Effector CD8-positive, alpha-beta T cell (primary cell): ENCODE data around the gene INO80.

Source experiments
- DNase-seq: peaks from one replicate; lab custom pipeline; 2025; lab: John Stamatoyannopoulos, UW

The INO80 gene

DNA sequence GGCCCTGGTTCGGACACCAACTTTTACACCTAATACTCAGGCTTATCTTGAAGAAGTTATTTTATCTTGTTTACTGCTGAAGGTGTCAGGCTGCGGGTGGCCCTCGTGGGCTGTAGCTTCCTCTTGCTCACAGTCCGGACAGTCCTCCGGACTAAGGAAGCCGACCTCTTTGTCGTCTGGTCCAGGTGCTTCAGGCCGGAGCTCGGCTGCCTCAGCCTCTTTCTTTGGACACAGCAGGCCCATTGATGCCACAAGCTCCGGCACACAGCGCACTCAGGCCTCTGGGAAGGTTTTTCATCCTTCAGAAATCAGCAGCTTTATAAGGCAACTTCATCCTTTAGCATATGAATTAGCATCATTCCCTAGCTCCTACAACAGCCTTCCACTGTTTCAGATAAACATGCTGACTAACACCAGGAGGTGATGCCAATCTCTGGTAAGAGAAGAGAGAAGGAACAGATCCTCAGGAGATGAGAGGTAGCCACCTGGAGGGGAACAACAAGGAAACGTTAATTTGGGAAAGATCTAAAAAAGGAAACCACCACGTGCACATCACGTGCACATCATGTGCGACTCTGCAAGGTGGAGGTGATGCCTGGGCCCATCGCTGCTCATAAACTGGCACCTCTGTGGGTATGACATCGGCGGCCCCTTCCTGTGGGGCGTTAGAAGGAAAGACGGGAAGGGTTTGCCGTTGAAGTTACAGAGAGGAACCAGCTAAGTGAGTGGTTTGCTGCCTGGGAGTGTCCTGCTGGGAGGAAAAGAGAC lies 167.2 kb downstream of the INO80 start:
- DNase-seq = no peak

DNA sequence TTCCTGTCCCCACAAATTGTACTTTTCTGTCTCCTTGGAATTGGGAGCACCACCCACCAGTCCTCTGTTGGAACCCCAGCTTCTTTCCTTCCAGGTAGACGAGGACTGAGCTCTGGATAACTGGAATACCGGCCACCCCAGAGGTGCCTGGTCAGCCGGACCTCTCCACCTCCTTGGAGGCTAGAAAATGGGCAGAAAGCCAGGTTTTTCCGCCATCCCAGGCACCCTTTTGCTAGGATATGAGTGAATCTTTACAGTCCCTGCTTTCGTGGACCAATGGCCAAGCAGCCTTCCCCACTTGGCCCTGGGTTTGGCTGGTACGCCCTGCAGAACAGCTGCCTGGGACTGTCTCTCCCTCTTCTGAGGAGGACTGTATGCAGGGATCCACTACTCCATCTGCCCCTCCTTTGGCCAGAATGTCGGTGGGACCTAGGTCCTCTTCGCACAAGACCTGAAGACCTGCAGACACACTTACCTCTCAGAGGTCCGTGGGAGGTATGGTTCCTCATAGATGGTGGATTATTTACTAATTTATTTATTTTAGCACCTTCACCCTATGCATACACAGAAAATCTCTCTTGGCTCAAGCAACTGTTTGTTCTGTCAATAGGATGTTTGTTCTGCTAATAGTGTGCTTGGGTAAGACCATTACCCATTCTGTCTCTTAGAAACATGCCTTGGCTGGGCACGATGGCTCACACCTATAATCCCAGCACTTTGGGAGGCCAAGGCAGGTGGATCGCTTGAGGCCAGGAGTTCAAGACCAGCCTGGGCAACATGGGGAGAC lies 171.4 kb downstream of the INO80 start:
- no peak for DNase-seq

DNA sequence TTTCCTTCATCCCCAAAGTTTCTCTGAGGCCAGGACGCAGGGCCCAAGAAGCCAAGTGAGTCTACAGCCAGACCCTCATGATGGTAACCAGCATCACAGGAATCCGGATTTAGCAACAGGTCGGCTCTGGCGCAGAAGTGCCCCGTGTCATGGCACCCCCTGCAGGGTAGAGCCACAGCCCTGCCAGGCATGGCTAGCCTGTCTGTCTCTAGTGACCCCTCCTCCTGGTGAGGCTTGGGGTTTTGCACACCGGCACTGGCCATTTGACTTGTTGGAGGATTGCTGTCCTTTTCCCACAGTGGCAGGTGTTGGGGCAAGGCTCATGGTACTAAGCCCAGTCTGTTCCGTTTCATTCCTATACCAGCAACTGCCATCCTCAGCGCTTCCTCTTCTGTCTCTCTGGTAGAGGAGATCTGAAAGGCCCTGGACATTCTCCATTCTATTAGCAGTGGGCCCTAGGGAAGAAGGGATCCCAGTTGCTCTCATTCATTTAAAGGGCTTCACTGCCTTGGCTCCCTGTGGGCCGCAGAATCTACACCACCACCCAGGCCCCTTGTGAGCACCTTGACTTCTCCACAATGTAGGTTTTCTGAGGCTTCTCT lies 172.2 kb downstream of the INO80 start:
- DNase-seq = no peak

DNA sequence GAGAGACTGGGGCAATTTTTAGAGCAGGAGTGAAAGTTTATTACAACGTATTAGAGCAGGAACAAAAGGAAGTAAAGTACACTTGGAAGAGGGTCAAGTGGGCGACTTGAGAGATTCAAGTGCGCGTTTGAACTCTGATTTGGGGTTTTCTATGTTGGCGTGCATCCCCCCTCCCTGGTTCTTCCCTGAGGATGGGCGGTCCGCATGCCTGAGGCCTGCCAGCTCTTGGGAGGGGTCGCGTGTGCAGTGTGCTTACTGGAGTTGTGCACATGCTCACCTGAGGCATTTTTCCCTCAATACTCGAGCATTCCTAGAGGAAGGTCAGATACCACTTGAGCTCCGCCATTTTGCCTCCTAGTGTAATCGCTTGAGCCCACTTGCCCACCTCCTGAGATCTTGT lies 173.2 kb downstream of the INO80 start:
- no peak for DNase-seq

DNA sequence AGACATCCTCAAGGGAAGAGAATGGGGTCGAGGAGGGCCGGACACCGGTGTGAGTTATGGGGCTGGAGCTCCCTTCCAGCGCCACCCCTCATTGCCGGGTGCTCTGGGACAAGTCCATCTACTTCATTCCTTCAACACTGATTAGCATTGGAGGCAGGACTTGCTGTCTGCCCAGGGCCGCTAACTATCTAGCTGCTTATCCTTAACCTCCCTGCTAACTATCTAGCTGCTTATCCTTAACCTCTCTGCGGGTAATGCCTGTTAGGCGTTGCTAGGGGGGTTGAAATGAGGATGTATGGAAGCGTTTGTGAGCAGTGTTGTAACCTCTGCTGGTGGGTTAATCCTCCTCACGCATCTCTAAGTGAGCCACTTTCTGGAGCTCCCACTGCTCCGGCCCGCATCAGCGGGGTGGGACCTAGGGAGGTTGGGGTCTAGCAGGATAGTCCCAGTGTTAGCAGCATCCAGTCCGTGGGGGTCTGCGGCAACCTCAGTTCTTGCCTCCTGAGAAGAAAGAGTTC lies 173.7 kb downstream of the INO80 start:
- no peak for DNase-seq

DNA sequence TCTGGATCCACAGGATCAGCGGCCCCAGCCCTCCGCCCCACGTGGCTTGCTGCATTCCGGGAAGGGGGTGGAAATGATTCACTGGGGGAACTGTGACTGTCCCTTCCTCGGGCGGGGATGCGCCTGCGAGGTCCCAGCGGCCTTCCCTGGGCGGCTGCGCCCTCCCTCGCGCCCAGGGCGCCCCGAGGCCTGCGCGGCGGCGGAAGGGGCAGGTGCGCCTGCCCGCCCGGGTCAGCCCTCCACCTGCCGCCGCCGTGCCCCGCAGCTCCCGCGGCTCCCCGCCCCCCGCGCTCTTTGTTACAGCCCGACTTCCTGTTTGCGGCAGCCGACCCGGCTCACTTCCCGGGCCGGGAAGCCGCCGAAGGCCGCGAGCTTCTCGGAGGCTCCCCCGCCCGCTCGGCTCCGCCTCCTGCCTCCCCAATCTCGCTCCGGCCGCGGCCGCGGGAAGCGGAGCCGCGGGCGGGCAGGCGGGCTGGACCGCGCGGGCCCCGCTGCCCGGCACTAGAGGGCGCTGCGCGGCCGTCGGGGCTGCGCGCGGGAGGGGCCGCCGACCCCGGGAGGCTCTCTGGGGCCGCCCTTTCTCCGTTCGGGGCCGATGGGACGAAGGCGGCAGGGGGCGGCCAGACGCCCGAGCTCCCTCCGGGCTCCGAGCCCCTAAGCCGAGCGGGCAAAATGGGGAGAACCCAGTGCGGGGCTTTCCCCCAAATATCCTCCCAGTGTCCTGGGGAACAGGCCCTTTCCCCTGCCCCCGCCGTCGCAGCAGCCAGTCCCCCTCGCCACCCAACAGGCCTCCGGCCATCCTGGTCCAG lies 174.3 kb downstream of the INO80 start:
- DNase-seq = peak; percentile 57

DNA sequence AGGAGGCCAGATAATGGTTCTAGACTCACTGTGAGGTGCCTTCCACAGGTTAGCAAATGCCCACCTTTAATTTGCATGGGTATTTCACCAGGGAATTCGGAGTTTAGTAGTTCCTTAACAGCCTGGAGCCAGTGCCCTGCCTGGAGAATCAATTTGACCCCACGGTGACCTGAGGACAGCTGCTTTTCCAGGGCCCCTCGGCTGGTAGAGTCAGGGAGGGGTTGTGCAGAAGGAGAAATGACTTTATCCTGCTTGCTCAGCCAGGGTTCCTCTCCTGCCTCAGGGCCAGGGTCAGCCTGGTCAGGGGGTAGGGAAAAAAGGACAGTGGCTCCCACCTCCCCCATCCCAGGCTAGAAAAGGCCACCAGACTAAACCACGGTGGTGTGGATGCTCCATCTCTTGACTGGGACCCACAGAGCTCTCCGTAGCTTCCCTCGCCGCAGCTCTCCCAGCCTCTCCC lies 175.0 kb downstream of the INO80 start:
- no peak for DNase-seq

DNA sequence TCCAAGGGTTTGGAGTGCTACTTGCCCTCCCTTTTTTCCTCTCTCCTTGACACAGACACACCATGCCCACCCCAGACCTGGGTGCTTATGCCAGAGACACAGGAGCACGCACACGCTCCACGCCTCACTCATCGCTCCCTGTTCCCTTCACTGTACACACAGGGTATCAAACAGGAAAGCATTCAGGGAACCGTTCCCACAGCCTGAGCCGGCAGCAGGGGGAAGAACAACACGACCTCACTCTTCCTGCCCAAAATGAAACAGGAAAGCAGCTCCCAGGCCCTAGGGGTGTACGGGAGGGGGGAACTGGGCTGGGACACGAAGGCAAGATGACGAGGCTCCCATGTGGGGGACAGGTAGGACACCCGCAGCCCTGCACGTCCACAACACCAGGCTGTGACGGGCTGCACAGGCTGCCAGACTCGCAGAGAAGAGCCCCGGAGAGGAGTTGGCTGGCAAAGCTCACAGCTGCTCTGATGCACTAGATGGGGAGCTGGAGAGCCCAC lies 175.7 kb downstream of the INO80 start:
- no peak for DNase-seq

DNA sequence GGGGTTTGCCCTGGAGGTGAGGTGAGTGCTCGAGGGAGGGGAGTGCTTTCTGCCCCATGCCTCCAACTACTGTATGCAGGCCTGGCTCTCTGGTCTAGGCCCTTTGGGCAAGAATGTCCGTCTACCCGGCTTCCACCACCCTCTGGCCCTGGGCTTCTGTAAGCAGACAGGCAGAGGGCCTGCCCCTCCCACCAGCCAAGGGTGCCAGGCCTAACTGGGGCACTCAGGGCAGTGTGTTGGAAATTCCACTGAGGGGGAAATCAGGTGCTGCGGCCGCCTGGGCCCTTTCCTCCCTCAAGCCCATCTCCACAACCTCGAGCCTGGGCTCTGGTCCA lies 177.6 kb downstream of the INO80 start:
- DNase-seq = no peak

DNA sequence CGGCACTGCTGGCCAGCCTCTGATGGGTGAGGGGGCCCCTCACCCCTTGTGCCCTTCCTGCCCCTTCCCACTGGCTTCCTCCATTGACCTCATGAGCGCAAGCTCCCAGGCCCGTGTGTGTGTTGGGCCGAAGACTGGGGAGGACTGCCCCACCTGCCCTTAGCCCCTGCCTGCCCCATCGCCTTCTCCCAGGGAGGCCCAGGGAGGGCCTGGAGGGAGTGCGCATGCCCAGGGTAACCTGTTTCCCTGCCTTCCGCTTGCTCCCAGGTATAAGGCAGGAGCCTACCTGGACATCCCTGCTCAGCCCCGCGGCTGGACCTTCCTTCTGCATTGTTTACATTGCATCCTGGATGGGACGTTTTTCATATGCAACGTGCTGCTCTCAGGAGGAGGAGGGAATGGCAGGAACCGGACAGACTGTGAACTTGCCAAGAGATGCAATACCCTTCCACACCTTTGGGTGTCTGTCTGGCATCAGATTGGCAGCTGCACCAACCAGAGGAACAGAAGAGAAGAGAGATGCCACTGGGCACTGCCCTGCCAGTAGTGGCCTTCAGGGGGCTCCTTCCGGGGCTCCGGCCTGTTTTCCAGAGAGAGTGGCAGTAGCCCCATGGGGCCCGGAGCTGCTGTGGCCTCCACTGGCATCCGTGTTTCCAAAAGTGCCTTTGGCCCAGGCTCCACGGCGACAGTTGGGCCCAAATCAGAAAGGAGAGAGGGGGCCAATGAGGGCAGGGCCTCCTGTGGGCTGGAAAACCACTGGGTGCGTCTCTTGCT lies 178.1 kb downstream of the INO80 start:
- DNase-seq = no peak

DNA sequence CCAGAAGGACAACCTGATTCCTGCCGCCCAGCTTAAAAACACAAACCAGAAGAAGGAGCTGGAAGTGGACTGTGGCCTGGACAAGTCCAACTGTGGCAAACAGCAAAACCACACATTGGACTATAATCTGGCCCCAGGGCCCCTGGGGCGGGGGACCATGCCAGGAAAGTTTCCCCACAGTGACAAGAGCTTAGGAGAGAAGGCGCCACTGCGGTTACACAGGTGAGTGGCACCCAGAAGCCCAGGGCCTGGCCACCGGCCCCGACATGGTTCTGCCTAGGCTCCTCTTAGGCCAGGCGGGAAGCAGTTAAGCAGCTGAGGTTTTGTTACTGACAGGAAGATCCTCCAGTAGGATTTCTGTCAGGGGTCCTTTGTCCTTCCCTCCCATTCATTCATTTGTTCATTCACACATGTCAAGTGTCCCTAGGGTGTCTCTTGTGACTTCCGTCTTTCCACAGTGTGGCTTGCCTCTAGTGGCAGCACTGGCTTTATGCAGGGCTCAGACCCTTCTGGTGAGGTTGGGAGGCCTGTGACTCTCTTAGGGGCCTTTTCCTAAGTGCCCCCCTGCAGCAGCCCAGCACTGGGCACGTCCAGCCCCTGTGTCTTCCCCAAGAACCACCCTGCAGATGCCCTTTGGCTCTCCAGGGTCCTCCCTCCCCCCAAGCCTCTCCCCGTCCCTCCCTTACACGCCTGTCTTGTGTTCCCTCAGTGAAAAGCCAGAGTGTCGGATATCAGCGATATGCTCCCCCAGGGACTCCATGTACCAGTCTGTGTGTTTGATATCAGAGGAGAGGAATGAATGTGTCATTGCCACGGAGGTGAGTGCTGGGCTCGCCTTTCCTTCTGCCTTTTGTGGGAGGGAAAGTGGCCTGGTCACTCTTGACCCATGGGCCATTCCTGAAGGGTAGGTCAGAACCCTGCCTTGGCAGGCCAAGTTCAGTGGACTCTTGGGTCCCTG lies 179.1 kb downstream of the INO80 start:
- DNase-seq = no peak

DNA sequence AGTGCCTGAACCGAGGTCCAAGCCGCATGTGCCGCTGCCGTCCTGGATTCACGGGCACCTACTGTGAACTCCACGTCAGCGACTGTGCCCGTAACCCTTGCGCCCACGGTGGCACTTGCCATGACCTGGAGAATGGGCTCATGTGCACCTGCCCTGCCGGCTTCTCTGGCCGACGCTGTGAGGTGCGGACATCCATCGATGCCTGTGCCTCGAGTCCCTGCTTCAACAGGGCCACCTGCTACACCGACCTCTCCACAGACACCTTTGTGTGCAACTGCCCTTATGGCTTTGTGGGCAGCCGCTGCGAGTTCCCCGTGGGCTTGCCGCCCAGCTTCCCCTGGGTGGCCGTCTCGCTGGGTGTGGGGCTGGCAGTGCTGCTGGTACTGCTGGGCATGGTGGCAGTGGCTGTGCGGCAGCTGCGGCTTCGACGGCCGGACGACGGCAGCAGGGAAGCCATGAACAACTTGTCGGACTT lies 179.8 kb downstream of the INO80 start:
- no peak for DNase-seq

DNA sequence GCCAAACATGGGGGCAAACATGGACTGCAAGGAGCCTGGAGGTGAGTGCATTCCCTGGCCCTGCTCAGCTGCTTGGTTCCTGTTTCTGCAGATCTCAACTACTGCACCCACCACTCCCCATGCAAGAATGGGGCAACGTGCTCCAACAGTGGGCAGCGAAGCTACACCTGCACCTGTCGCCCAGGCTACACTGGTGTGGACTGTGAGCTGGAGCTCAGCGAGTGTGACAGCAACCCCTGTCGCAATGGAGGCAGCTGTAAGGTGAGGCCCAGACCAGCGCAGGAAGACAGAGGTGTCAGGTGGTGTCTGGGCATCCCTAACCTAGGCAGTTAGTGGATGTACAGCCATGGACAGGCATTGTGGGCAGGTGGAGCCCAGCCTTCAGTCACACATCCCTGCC lies 181.6 kb downstream of the INO80 start:
- DNase-seq = no peak

DNA sequence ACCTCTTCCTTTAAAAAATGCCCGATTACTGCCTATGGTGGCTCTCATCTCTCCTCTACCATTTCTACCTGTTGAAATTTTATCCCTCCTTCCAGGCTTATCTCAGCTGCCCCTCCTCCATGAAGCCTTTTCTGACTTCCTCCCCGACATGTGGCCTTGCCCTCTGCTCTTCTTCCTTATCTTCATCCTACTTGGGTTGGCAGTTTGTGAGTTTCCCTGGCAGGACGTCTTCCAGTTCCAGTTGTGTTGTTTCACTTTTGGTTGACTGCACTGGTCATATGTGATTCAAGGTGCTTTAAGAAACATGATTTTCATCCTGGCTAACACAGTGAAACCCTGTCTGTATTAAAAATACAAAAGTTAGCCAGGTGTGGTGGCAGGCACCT lies 182.6 kb downstream of the INO80 start:
- no peak for DNase-seq

DNA sequence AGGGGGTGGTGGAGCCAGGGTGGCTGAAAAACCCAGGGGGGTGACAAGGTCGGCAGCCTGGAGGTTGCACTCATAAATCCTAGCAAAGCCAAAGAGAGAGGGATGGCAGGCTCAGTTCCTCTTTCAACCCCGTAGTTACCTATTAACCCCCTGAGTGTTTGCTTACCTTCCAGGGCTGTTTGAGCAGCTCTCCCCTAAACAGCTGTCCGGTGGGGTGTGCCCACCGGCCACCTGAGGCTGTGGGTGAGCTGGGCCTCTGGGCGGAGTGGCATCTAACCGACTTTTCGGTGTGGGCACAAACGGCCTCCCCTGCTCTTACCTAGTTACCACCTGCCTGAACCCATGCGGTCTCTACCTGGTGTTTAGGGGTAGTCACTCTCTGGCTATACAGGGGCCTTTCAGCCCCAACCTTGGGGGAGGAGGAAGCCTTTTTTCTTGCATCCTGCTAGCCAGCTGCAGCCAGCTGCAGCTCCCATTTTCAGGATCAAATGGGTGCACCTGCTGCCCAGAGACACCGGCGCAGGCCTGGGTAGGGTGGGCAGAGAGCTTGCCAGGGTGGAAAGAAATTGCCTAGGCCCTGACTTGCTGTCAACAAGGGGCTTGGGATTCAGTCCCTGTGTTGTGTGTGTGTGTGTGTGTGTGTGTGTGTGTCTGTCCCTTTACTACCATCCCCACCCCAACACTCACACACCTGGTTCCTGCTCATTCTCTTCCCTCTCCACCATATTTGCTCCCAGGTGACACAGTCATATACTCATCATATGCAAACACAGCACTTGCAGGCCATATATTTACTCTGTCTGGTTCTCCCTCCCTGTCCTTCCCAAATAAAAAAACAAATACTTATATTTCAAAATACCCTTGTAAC lies 183.2 kb downstream of the INO80 start:
- DNase-seq = no peak

DNA sequence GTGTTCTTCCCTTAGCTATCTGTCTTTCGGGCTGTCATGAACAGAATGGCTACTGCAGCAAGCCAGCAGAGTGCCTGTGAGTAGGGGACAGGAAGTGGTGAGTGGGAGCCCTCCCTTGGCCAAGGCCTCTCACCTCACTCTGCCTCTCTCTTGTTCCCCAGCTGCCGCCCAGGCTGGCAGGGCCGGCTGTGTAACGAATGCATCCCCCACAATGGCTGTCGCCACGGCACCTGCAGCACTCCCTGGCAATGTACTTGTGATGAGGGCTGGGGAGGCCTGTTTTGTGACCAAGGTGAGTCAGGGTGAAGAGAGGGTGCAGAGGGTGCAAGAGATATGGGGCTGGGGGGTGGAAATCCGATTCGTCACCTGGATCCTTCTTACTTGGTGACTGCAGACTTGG lies 183.9 kb downstream of the INO80 start:
- no peak for DNase-seq

DNA sequence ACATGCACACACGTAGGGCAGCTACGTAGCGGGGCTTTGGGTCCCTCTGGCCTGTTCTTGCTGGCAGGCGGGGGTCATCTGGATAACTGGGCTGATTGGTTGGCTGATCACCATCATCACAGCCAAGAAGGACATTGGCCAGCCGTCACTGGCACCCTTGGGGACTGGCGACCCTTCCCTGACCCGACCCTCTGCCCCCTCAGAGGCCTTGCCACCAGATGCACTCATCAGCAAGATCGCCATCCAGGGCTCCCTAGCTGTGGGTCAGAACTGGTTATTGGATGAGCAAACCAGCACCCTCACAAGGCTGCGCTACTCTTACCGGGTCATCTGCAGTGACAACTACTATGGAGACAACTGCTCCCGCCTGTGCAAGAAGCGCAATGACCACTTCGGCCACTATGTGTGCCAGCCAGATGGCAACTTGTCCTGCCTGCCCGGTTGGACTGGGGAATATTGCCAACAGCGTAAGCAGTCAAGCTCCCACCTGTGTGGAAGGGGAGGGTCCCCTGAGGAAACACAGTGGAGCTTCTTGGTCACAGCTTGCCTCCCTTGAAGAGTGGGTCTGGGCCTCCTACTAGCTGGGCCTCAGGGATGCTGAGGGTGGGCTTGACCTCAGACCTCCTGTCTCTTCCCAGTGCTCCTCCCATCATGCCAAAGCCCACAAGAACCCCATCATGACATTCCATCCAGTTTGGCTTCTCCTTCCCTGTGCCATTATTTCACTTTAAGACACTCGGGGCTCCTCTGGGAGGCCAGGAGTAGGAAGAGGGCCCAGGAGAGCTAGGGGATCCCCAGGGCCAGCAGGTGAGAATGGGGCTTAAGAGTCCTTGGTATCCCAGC lies 184.6 kb downstream of the INO80 start:
- no peak for DNase-seq
